ENCODE measurements around the gene ZFHX3.

Gene ZFHX3

DNA sequence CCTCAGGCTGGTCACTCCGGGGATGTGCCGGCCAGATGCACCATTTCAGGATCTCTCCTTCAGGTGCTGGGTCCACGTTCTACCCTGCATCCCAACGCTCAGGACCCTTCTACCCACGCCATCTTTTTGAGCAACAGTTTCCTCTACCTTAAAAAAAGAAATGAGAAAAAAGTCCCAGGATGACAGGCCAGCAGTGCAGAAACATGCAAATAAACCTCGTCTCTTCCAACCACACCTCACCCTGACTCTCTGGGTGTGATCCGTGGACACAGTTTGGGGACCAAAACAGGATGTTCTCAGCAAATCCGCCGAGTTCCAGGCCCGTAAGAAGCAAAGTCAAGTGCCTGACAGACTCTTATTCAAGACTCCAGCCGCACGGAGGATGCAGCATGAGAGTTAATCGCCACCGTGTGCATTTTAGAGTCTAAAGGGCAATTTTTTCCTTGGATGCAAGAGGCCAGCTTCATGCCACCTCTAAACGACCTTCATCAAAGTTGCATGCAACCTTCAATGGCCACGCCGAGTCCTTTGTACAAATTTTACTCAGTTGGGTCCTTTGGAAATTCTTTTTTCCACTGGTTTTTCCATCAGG lies 99.6 kb downstream of the ZFHX3 start:
- TF ChIP-seq, protein P1, sequence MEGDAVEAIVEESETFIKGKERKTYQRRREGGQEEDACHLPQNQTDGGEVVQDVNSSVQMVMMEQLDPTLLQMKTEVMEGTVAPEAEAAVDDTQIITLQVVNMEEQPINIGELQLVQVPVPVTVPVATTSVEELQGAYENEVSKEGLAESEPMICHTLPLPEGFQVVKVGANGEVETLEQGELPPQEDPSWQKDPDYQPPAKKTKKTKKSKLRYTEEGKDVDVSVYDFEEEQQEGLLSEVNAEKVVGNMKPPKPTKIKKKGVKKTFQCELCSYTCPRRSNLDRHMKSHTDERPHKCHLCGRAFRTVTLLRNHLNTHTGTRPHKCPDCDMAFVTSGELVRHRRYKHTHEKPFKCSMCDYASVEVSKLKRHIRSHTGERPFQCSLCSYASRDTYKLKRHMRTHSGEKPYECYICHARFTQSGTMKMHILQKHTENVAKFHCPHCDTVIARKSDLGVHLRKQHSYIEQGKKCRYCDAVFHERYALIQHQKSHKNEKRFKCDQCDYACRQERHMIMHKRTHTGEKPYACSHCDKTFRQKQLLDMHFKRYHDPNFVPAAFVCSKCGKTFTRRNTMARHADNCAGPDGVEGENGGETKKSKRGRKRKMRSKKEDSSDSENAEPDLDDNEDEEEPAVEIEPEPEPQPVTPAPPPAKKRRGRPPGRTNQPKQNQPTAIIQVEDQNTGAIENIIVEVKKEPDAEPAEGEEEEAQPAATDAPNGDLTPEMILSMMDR (IDR thresholded peaks at IDR 0.05; ENCODE audit: low read depth, low read length) = no peak
- no peak for DNase-seq (ENCODE audit: extremely low read depth, low read depth)

DNA sequence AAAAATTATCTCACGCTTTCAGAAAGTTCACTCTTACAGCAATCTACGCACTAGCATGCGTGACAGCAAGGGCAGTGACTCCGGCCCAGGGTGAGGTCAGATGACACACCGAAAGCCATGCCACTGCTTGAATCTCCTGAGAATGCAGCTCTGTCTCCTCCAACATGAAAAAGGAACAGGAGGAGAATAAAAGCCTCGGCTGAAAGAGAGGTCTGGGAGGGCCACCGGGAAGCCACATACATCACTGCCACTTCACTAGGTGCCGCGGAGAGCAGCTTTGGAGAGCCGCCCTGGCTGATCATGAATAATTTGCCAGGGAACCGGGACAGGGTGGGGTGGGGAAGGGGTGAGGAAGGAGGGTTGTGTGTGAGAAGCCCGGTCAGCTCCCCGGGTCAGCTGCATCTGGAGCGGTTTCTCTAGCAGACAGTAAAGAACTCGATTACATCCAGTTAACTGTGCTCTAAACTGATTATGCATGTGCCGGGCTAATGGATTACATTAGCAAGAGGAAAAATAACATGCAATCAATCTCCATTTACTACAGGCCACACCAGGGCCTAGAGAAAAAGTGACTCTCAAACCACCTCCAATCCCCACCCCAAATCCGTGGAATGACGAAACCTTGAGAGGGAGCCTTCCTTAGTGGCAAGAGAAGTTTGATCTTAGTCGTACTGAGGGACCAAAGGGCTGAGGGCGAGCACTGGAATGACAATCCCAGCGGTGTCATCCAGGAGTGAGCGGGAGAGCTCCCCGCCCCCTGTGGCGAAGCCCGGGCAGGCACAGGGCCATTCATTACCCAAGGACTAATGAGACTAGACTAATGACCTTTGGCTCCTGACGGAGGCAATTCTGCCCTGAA lies 100.3 kb downstream of the ZFHX3 start:
- TF ChIP-seq, protein P1 (IDR thresholded peaks at IDR 0.05; ENCODE audit: low read depth, low read length) = no peak
- DNase-seq (ENCODE audit: extremely low read depth, low read depth) = no peak

DNA sequence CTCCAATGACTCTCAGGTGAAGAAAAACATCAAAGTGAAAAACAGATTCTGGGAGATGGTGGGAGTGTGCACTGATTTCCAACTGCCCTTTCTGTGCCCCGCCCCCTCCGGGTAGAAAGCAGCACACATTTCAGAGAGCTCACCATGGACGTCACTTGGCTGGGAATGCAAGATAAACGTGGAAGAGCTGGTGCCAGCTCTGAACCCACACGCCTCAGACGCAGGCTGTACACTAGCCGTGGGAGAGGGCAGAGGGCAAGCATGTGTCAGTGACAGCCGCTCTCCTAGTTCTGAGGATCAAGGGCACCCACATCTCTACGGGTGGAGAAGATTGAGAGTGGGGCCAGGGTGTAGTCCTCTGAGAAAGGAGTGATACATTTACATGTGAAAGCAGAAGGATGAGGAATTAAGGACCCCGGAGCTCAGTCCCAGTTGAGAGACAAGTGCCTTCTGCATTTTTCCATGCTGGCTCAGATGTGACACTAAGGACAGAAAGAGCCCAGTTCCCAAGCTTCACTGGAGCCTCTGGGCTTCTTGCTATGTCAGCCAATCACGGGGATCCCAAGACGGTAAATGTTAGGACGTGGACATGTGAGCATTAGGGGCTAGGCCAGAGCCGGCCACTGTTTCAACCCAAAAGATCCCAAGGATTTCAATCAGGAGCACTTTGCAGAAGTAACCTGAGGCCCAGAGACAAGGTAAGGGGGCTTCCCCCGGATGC lies 101.3 kb downstream of the ZFHX3 start:
- TF ChIP-seq, protein P1 (IDR thresholded peaks at IDR 0.05; ENCODE audit: low read depth, low read length) = no peak
- no peak for DNase-seq (ENCODE audit: extremely low read depth, low read depth)

DNA sequence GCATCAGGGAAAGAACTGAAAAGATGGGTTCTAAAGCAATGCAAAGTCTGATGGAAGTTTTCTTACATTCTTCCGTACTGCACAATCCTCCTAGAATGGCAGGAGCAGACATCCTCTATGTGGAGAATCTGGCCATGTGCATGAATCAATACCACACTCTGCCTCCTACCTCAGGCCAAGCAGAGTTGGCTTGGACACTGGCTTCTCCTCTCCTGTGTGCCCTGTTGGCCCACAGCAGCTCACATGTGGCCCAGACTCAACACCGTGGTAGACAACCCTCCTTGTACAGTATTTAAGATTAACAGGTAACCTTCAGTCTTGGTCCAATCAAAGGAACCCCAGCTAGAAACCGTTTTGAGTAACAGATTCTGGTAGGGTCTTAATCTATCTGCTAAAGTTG lies 101.9 kb downstream of the ZFHX3 start:
- no peak for DNase-seq (ENCODE audit: extremely low read depth, low read depth)
- TF ChIP-seq, protein P1 (IDR thresholded peaks at IDR 0.05; ENCODE audit: low read depth, low read length) = no peak

DNA sequence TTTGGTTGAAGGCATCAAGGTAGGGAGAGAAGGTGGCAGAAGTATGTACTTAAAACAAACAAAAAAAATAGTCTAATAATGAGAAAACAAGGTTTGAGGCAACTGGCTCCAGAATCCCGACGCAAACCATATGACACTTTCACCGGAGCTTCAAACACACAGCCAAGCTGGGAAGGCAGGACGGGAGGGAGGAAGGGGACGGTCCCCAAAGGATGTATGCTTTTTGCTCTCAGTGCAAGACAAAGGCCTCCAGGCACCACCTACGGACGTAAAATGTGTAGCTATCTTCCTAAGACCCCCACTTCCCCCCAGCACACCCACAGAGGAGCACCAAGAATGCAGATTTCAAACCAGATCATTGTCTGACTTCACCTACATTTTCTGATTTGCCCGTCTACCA lies 102.3 kb downstream of the ZFHX3 start:
- DNase-seq (ENCODE audit: extremely low read depth, low read depth) = no peak
- TF ChIP-seq, protein P1 (IDR thresholded peaks at IDR 0.05; ENCODE audit: low read depth, low read length) = no peak

DNA sequence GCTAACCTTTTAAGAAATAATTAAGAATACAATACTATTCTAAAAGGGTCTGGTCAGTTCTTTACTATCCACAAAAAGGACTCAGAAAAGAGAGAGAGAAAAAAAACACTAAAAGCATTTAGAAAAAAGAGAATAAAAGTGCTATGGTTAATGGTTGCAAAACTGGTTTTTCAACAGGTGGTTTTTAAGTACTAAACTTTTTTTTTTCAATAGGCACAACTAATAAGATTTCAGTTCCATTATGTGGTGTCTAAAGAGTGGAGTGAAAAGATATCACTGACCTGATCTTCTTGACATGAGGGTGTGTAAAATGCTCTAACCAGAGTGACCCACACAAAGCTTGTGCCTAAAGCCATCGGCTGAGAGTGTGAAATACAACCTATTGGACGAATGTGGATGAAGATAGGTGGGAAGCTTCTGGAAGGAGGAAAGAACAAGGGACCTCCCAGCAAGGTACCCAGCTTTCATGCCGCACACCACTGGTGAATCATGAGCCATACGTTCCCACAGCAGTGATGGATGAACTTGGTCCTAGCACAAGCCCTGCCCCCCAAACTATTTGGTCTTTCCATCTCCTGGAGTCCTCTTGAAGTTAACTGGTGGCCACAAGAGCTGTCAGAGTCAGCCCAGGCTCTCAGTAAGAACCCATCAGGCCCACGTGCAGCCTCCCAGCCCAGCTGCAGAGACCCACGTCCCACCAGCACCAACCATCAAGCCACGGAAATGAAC lies 103.0 kb downstream of the ZFHX3 start:
- DNase-seq (ENCODE audit: extremely low read depth, low read depth) = no peak
- TF ChIP-seq, protein P1 (IDR thresholded peaks at IDR 0.05; ENCODE audit: low read depth, low read length) = no peak

Data from AG09319 (cell line).